ENCODE results near the gene UBE2J2.

DNA sequence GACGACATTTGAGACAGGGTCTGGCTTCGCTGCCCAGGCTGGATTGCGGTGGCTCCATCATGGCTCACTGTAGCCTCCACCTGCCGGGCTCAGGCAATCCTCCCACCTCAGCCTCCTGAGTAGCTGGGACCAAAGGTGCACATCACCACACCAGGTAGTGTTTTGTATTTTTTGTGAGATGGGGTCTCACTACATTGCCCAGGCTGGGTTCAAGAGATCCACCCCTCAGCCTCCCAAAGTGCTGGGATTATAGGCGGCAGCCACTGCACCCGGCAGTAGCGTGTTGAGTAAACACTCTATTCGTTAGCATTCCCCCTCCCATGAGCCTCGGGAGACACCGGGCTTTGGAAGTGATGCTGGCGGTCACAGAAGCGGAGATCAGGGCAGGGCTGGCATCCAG, 20.3 kb downstream of the UBE2J2 start:
- TF ChIP-seq EZH2phosphoT487 (IDR thresholded peaks at IDR 0.05; ENCODE audit: low read depth), result no peak
- TF ChIP-seq, protein P1, sequence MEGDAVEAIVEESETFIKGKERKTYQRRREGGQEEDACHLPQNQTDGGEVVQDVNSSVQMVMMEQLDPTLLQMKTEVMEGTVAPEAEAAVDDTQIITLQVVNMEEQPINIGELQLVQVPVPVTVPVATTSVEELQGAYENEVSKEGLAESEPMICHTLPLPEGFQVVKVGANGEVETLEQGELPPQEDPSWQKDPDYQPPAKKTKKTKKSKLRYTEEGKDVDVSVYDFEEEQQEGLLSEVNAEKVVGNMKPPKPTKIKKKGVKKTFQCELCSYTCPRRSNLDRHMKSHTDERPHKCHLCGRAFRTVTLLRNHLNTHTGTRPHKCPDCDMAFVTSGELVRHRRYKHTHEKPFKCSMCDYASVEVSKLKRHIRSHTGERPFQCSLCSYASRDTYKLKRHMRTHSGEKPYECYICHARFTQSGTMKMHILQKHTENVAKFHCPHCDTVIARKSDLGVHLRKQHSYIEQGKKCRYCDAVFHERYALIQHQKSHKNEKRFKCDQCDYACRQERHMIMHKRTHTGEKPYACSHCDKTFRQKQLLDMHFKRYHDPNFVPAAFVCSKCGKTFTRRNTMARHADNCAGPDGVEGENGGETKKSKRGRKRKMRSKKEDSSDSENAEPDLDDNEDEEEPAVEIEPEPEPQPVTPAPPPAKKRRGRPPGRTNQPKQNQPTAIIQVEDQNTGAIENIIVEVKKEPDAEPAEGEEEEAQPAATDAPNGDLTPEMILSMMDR (IDR thresholded peaks at IDR 0.05; ENCODE audit: low read depth, low read length), result no peak

All from OCI-LY3 (cell line).